H9 (cell line): ENCODE measurements around the gene MAGEA2B. TPM values are rescaled to one million over a fixed set of nuclear protein-coding genes. Genes with fewer than 3 reads are reported as not detected.
"Not testable (repeated sequence)": the region's sequence is repeated elsewhere in the genome, so short reads cannot be mapped to it uniquely, and the experiment has no call there.

Experiments used
- DNase-seq: peaks from one replicate; pipeline ENCODE4 v3.0.0-alpha.2; 2017
- H2AFZ ChIP-seq: one replicate; pipeline ENCODE4 v1.6.1; 2013; ENCODE audit warnings: mild to moderate bottlenecking, low read length, control low read depth, moderate library complexity
- H2AK5ac ChIP-seq: 2 replicates; pipeline ENCODE4 v1.6.1; 2013; ENCODE audit warnings: low read length, control low read depth, mixed read lengths; ENCODE audit not compliant: insufficient read length
- H2BK120ac ChIP-seq: one replicate; pipeline ENCODE4 v1.6.1; 2013; ENCODE audit warnings: low read depth, mild to moderate bottlenecking, low read length, control low read depth, inconsistent platforms; ENCODE audit not compliant: poor library complexity, severe bottlenecking
- H2BK12ac ChIP-seq: 2 replicates; pipeline ENCODE4 v1.6.1; 2013; ENCODE audit warnings: low read length, control low read depth, mixed read lengths, low read depth; ENCODE audit not compliant: insufficient read length
- H2BK15ac ChIP-seq: 2 replicates; pipeline ENCODE4 v1.6.1; 2013; ENCODE audit warnings: low read depth, low read length, control low read depth
- H2BK20ac ChIP-seq: one replicate; pipeline ENCODE4 v1.6.1; 2013; ENCODE audit warnings: low read depth, mild to moderate bottlenecking, low read length, control low read depth, inconsistent platforms; ENCODE audit not compliant: poor library complexity, severe bottlenecking
- H2BK5ac ChIP-seq: 2 replicates; pipeline ENCODE4 v1.6.1; 2013; ENCODE audit warnings: low read length, control low read depth, mixed read lengths; ENCODE audit not compliant: insufficient read length
- H3K14ac ChIP-seq: 2 replicates; pipeline ENCODE4 v1.6.1; 2013; ENCODE audit warnings: low read length, control low read depth; ENCODE audit not compliant: insufficient read depth
- H3K18ac ChIP-seq: 2 replicates; pipeline ENCODE4 v1.6.1; 2013; ENCODE audit warnings: low read depth, mild to moderate bottlenecking, mixed read lengths, low read length, control low read depth; ENCODE audit not compliant: insufficient read length
- H3K23ac ChIP-seq: 2 replicates; pipeline ENCODE4 v1.6.1; 2013; ENCODE audit warnings: low read length, control low read depth, mixed read lengths, low read depth; ENCODE audit not compliant: insufficient read length
- H3K23me2 ChIP-seq: 2 replicates; pipeline ENCODE4 v1.6.1; 2013; ENCODE audit warnings: low read depth, mild to moderate bottlenecking, mixed read lengths, low read length, control low read depth; ENCODE audit not compliant: insufficient read length, poor library complexity, severe bottlenecking
- H3K27ac ChIP-seq: 2 replicates; pipeline ENCODE4 v1.5.1; 2013; ENCODE audit warnings: low read length, control low read depth, mixed read lengths, low read depth; ENCODE audit not compliant: insufficient read length
- H3K27me3 ChIP-seq: 2 replicates; pipeline ENCODE4 v1.6.1; 2013; ENCODE audit warnings: low read length, control low read depth, inconsistent platforms; ENCODE audit not compliant: insufficient read depth
- H3K4ac ChIP-seq: 2 replicates; pipeline ENCODE4 v1.6.1; 2013; ENCODE audit warnings: low read depth, mild to moderate bottlenecking, control low read depth, inconsistent platforms, low read length, moderate library complexity
- H3K4me1 ChIP-seq: 2 replicates; pipeline ENCODE4 v1.6.1; 2013; ENCODE audit warnings: low read length, control low read depth, inconsistent platforms; ENCODE audit not compliant: insufficient read depth
- H3K4me2 ChIP-seq: 2 replicates; pipeline ENCODE4 v1.6.1; 2013; ENCODE audit warnings: low read length, control low read depth, mixed read lengths; ENCODE audit not compliant: insufficient read length, insufficient read depth
- H3K56ac ChIP-seq: 2 replicates; pipeline ENCODE4 v1.6.1; 2013; ENCODE audit warnings: low read depth, mild to moderate bottlenecking, mixed read lengths, low read length, control low read depth; ENCODE audit not compliant: insufficient read length
- H3K79me1 ChIP-seq: 2 replicates; pipeline ENCODE4 v1.6.1; 2013; ENCODE audit warnings: low read depth, mild to moderate bottlenecking, moderate library complexity, low read length, control low read depth, inconsistent platforms; ENCODE audit not compliant: insufficient read depth, poor library complexity, severe bottlenecking
- H3K79me2 ChIP-seq: 2 replicates; pipeline ENCODE4 v1.6.1; 2013; ENCODE audit warnings: low read length, control low read depth, inconsistent platforms; ENCODE audit not compliant: insufficient read depth
- H3K9ac ChIP-seq: 2 replicates; pipeline ENCODE4 v1.6.1; 2013; ENCODE audit warnings: low read length, control low read depth, mixed read lengths; ENCODE audit not compliant: insufficient read length; ENCODE audit errors: extremely low read depth
- H3K9me3 ChIP-seq: one replicate; pipeline ENCODE4 v1.6.1; 2013; ENCODE audit warnings: low read depth, low read length, inconsistent platforms; ENCODE audit not compliant: control insufficient read depth
- H3T11ph ChIP-seq: one replicate; pipeline ENCODE4 v1.6.1; 2013; ENCODE audit warnings: mild to moderate bottlenecking, low read length, control low read depth, inconsistent platforms
- H4K20me1 ChIP-seq: one replicate; pipeline ENCODE4 v1.6.1; 2013; ENCODE audit not compliant: control insufficient read depth, insufficient read length, insufficient read depth
- H4K5ac ChIP-seq: 2 replicates; pipeline ENCODE4 v1.6.1; 2013; ENCODE audit warnings: low read depth, mild to moderate bottlenecking, mixed read lengths, low read length, control low read depth; ENCODE audit not compliant: insufficient read length
- H4K8ac ChIP-seq: replicated peaks from 2 replicates; pipeline ENCODE4 v1.6.1; 2013; ENCODE audit warnings: low read length, control low read depth, mixed read lengths, low read depth; ENCODE audit not compliant: insufficient read length
- H4K91ac ChIP-seq: 2 replicates; pipeline ENCODE4 v1.6.1; 2013; ENCODE audit warnings: low read depth, mild to moderate bottlenecking, moderate library complexity, mixed read lengths, low read length, control low read depth; ENCODE audit not compliant: insufficient read length
- H3K27ac Mint-ChIP-seq, 3 experiments: 2 replicates in 2 of 3; 3 replicates in 1 of 3; pipeline ENCODE4 v1.8.0; 2020 to 2021; ENCODE audit warnings: mixed read lengths in 3 of 3, mild to moderate bottlenecking in 1 of 3, moderate library complexity in 1 of 3
- H3K27me3 Mint-ChIP-seq: 2 replicates; pipeline ENCODE4 v1.8.0; 2021; ENCODE audit warnings: low read depth, mild to moderate bottlenecking, moderate library complexity, mixed read lengths
- H3K36me3 Mint-ChIP-seq, 3 experiments: 2 replicates in 2 of 3; 3 replicates in 1 of 3; pipeline ENCODE4 v1.8.0; 2020 to 2021; ENCODE audit warnings: low read depth in 3 of 3, mixed read lengths in 3 of 3; ENCODE audit not compliant: insufficient read depth in 1 of 3
- H3K4me1 Mint-ChIP-seq, 2 experiments: 2 replicates each; pipeline ENCODE4 v1.8.0; 2020; ENCODE audit warnings: mixed read lengths in 2 of 2
- H3K4me3 Mint-ChIP-seq, 2 experiments: 2 replicates in 1 of 2; 3 replicates in 1 of 2; pipeline ENCODE4 v1.8.0; 2020 to 2021; ENCODE audit warnings: mild to moderate bottlenecking in 2 of 2, mixed read lengths in 2 of 2, moderate library complexity in 1 of 2
- H3K9me3 Mint-ChIP-seq, 2 experiments: 2 replicates in 1 of 2; 3 replicates in 1 of 2; pipeline ENCODE4 v1.8.0; 2020; ENCODE audit warnings: mild to moderate bottlenecking in 2 of 2, mixed read lengths in 2 of 2, moderate library complexity in 1 of 2
- CTCF ChIP-seq: fragments of 200-600 bp; sonication (generic); conservative IDR thresholded peaks from 3 replicates; pipeline ENCODE4 v1.8.0; 2021; ENCODE audit warnings: antibody characterized with exemption, mild to moderate bottlenecking
- WGBS: extraction: QIAGEN DNeasy Blood & Tissue Kit; methylation state at CpG from one replicate; pipeline ENCODE4 v1.1.7; 2013; ENCODE audit warnings: missing lambda C conversion rate, low lambda C conversion rate, mixed read lengths; ENCODE audit not compliant: insufficient read length; ENCODE audit errors: extremely low coverage; 5-methylcytosine and 5-hydroxymethylcytosine counted together
- total RNA-seq: library from RNA; stranded (reverse); gene quantifications from 2 replicates; pipeline ENCODE4 v1.2.1, GENCODE V29; 2021

Gene MAGEA2B
- total RNA-seq, 1 experiment from 2014 or later = not detected

GRCh38 chrX:152674135-152674534 lies 40.3 kb upstream of the MAGEA2B start:
- Histone ChIP-seq H3K56ac (no peak overlapping the region), H2BK20ac (no peak overlapping the region), H2BK5ac (no peak overlapping the region), H3K4me1 (no peaks in the 10 kb centered on the region), H3K18ac (no peak overlapping the region), H3T11ph (no peak overlapping the region), H3K14ac (no peak overlapping the region), H2AK5ac (no peak overlapping the region), H3K27me3 (no peaks in the 10 kb centered on the region), H3K23me2 (no peaks in the 10 kb centered on the region), H3K79me2 (no peaks in the 10 kb centered on the region), H3K23ac (no peak overlapping the region), H4K20me1 (no peaks in the 10 kb centered on the region), H2AFZ (no peak overlapping the region), H4K8ac (no peak overlapping the region), H3K79me1 (no peaks in the 10 kb centered on the region), H2BK15ac (no peak overlapping the region), H3K4ac (no peak overlapping the region), H2BK12ac (no peak overlapping the region), H3K9me3 (no peaks in the 10 kb centered on the region), H2BK120ac (no peak overlapping the region), H3K4me2 (no peak overlapping the region), H3K9ac (no peak overlapping the region), H4K5ac (no peak overlapping the region), H3K27ac (no peak overlapping the region), H4K91ac (no peak overlapping the region)
- DNase-seq = no peak
- Mint-ChIP-seq H3K27ac (no peak overlapping the region), H3K36me3 (no peaks in the 10 kb centered on the region), H3K27me3 (peaks cover 35% of the 10 kb centered on the region), H3K4me1 (no peaks in the 10 kb centered on the region), H3K9me3 (peaks cover 62 to 75% of the 10 kb centered on the region in 2 experiments), H3K4me3 (no peak overlapping the region)
- no CpG with 5 or more reads among the region's 2 CpGs for WGBS
- no peak for TF ChIP-seq CTCF

DNA sequence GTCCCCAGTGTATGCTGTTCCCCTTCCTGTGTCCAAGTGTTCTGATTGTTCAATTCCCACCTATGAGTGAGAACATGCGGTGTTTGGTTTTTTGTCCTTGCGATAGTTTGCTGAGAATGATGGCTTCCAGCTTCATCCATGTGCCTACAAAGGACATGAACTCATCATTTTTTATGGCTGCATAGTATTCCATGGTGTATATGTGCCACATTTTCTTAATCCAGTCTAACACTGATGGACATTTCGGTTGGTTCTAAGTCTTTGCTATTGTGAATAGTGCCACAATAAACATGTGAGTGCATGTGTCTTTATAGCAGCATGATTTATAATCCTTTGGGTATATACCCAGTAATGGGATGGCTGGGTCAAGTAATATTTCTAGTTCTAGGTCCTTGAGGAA lies 39.8 kb upstream of the MAGEA2B start:
- not testable (repeated sequence) for H3K9ac ChIP-seq, H4K8ac ChIP-seq, H3K4ac ChIP-seq, H3K18ac ChIP-seq, H3K56ac ChIP-seq, H2BK120ac ChIP-seq, H3K4me1 Mint-ChIP-seq, H3K27ac ChIP-seq, H3K79me2 ChIP-seq, DNase-seq, H4K91ac ChIP-seq, H3K27me3 ChIP-seq, H3K36me3 Mint-ChIP-seq, H3K9me3 ChIP-seq, H3K79me1 ChIP-seq, H4K20me1 ChIP-seq, H3K4me3 Mint-ChIP-seq, H3K14ac ChIP-seq, H2BK20ac ChIP-seq, H4K5ac ChIP-seq, H2BK12ac ChIP-seq, H3K23me2 ChIP-seq, H3T11ph ChIP-seq, H3K4me2 ChIP-seq, H3K4me1 ChIP-seq, H2BK5ac ChIP-seq, H3K27ac Mint-ChIP-seq, H2AK5ac ChIP-seq, H3K23ac ChIP-seq, H2BK15ac ChIP-seq, H2AFZ ChIP-seq
- WGBS = no CpG with 5 or more reads among the region's 3 CpGs
- Mint-ChIP-seq H3K9me3 (peaks cover 57 to 69% of the 10 kb centered on the region in 2 experiments), H3K27me3 (peaks cover 33% of the 10 kb centered on the region)
